ENCODE data around the gene ZMYND8.
"Not testable (repeated sequence)": the region's sequence is repeated elsewhere in the genome, so short reads cannot be mapped to it uniquely, and the experiment has no call there.

DNA sequence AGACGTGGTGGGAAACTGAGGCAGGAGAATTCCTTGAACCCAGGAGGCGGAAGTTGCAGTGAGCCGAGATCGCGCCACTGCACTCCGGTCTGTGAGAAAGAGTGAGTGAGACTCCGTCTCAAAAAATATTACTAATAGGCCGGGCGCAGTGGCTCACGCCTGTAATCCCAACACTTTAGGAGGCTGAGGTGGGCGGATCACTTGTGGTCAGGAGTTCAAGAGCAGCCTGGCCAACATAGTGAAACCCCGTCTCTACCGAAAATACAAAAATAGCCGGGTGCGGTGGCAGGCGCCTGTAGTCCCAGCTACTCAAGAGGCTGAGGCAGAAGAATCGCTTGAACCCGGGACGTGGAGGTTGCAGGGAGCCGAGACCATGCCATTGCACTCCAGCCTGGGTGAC is 116.4 kb downstream of the ZMYND8 start:
- not testable (repeated sequence) for TF ChIP-seq RAD21 (IDR thresholded peaks at IDR 0.05 in 1 of 2, conservative IDR thresholded peaks at IDR 0.05 in 1 of 2; ENCODE audit: low read depth in 2 of 2, low read length in 2 of 2); NRF1 (IDR thresholded peaks at IDR 0.05; ENCODE audit: low read depth, low read length); EZH2 (IDR thresholded peaks at IDR 0.05; ENCODE audit: low read depth, low read length, severe bottlenecking); POLR2AphosphoS5 (IDR thresholded peaks at IDR 0.05; ENCODE audit: low read depth, low read length); ATF2 (IDR thresholded peaks at IDR 0.05; ENCODE audit: low read length); CREB1 (IDR thresholded peaks at IDR 0.05); FOSL1 (IDR thresholded peaks at IDR 0.05; ENCODE audit: insufficient read depth, low read depth, low read length); CHD2 (IDR thresholded peaks at IDR 0.05; ENCODE audit: low read length)
- TF ChIP-seq, protein P1, sequence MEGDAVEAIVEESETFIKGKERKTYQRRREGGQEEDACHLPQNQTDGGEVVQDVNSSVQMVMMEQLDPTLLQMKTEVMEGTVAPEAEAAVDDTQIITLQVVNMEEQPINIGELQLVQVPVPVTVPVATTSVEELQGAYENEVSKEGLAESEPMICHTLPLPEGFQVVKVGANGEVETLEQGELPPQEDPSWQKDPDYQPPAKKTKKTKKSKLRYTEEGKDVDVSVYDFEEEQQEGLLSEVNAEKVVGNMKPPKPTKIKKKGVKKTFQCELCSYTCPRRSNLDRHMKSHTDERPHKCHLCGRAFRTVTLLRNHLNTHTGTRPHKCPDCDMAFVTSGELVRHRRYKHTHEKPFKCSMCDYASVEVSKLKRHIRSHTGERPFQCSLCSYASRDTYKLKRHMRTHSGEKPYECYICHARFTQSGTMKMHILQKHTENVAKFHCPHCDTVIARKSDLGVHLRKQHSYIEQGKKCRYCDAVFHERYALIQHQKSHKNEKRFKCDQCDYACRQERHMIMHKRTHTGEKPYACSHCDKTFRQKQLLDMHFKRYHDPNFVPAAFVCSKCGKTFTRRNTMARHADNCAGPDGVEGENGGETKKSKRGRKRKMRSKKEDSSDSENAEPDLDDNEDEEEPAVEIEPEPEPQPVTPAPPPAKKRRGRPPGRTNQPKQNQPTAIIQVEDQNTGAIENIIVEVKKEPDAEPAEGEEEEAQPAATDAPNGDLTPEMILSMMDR (IDR thresholded peaks at IDR 0.05; ENCODE audit: control extremely low read depth in 1 of 3, insufficient read depth in 1 of 3, low read depth in 1 of 3, low read length in 3 of 3): not testable (repeated sequence)

Measured in H1 (cell line).